Left ventricle myocardium superior (tissue), 1 donor: ENCODE data around the gene SUGCT. TPM values are rescaled to one million over a fixed set of nuclear protein-coding genes. Genes with fewer than 3 reads are reported as not detected.

ENCODE experiments used
- ATAC-seq: fragments of 200-7000 bp; cut with Tn5 transposase; one replicate; pipeline ENCODE4 v1.9.1; 2020; ENCODE audit warnings: mild to moderate bottlenecking, moderate library complexity
- DNase-seq: peaks from one replicate; pipeline ENCODE4 v3.0.0-alpha.2; 2020
- intact Hi-C: fragments of 100-400 bp; cut with micrococcal nuclease; formaldehyde crosslinking; loops from one replicate; pipeline ENCODE4 v1.11.0; 2022
- total RNA-seq: library from RNA; stranded (reverse); fragmentation: NEBNext Ultra II Directional; extraction: Animal tissue kit (Norgen Biotek cat#: 25700); gene quantifications from one replicate; pipeline ENCODE4 v1.2.1, GENCODE V29; 2021
- donor health status: DM: no; HTN: yes; CAD: no; lungs with severe emphysema.

SUGCT gene
- total RNA-seq, 1 donor from 2014 or later: 6.8 TPM

GRCh38 chr7:40840990-40841389 lies 706.2 kb downstream of the SUGCT start:
- ATAC-seq (no peak), DNase-seq (no peak)
- intact Hi-C loops: no loop called here

DNA sequence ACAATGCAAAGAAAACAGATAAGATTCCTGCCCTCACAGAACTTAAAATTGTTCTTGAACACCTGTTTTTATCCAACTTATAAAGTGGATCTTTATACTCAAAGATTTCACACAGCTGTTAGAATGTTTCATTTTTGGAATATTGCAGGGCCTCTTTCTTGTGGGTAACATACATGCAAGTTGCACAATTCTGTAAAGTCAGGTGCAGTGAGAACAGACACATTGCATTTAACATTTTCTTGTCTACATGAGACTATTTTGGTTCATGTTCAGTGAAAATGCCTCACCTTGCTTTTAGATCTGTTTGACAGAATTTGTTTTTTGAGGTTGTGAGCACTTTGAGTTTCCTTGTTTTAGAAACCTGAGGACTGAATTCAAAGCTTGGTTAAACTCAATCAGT lies 707.8 kb downstream of the SUGCT start:
- DNase-seq (no peak), ATAC-seq (no peak)
- intact Hi-C loops: no loop called here

GRCh38 chr7:40843338-40843985 lies 708.7 kb downstream of the SUGCT start:
- intact Hi-C loops: no loop called here
- no peak for ATAC-seq
- no peak for DNase-seq

GRCh38 chr7:40845943-40846342 lies 711.1 kb downstream of the SUGCT start:
- intact Hi-C loops: no loop called here
- DNase-seq: no peak

DNA sequence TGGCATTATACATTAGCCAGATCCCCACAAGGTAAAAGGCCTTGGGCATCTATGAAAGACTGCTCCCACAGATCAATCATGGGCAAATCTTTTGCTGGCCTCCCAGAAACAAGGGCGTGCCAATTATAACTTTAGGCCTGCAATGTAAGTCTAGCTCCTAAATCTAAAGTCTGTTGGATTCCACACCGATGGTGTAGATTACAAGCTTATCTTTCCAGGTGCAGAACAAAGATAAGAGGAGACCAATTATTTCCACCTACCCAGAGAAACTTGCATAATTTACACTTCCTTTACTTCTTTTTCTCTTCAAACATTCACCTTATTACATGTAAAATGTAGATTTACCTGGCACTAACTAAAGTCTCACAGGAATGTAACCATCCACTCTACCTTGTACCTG lies 713.1 kb downstream of the SUGCT start:
- ATAC-seq (no peak), DNase-seq (no peak)
- intact Hi-C loops: no loop called here

More at GRCh38 chr7:40845943-40846342, 711.1 kb downstream of the SUGCT start:
- no peak for ATAC-seq

GRCh38 chr7:40848541-40849221 lies 713.9 kb downstream of the SUGCT start:
- intact Hi-C loops: no loop called here
- ATAC-seq (no peak), DNase-seq (no peak)

DNA sequence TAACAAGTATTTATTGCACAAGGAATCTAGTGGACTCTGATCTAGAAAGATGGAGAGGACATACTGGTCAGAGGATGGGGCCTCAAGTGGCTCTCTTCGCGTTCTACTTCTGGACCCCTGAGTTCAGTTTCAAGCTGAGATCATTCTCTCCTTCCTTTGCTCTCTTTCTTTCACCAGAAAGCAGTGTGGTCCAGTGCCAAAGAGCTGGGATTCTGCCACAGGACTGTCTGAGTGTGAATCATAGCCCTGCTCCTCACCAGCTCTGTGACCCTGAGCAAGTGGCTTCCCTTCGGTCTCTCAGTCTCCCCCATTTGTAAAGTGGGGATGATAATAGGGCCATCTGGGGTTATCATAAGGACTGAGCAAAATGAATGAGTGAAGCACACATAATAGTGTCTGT lies 715.2 kb downstream of the SUGCT start:
- DNase-seq (no peak), ATAC-seq (no peak)
- intact Hi-C loops: no loop called here

DNA sequence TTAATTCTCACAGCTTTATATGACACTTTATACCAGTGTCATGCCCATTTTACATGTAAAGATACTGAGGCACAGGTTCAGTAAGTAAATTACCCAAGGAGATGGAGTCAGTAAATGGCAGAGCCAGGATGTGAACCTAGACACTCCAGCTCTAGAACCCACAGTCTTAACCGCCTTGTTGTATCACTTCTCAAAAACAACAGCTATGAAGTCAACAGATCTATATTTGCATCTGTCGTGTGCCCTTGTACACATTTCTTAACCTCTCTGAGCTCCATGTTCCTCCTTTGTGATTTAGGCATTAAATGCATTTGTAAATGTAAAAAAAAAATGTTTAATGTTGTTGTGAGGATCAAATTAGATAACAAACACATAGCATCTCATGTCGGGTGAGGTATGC lies 716.2 kb downstream of the SUGCT start:
- DNase-seq: no peak
- no peak for ATAC-seq
- intact Hi-C loops: no loop called here

- intact Hi-C loops: no loop called here
- no peak for DNase-seq
Observed at GRCh38 chr7:40859076-40859475, 724.3 kb downstream of the SUGCT start.

GRCh38 chr7:40859965-40860543 lies 725.2 kb downstream of the SUGCT start:
- ATAC-seq: peak; percentile 32
- peak; percentile 27 for DNase-seq
- intact Hi-C loops: no loop called here

More at GRCh38 chr7:40859076-40859475, 724.3 kb downstream of the SUGCT start:
- peak; percentile 32 for ATAC-seq

GRCh38 chr7:40865441-40866233 lies 730.8 kb downstream of the SUGCT start:
- ATAC-seq (no peak), DNase-seq (no peak)
- intact Hi-C loops: no loop called here

DNA sequence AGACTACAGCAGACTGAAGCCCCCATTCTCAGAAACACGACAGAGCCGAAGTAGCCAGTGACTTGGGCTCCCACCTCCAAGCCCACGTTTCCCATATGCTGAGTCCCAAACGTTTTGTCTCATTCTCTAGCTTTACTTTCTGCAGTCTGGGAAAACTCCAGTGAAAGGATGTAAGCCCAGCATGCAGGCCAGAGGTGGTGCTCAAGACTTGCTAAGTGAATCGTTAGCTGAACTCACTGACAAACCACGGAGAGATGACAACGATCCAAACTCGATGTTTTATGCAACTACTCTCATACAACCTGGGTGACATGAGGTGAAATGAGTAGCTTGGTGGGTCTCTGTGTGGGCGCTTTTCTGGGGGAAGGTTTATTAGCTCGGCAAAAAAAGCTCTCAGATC lies 731.8 kb downstream of the SUGCT start:
- no peak for DNase-seq
- intact Hi-C loops: no loop called here
- peak; percentile 53 for ATAC-seq

DNA sequence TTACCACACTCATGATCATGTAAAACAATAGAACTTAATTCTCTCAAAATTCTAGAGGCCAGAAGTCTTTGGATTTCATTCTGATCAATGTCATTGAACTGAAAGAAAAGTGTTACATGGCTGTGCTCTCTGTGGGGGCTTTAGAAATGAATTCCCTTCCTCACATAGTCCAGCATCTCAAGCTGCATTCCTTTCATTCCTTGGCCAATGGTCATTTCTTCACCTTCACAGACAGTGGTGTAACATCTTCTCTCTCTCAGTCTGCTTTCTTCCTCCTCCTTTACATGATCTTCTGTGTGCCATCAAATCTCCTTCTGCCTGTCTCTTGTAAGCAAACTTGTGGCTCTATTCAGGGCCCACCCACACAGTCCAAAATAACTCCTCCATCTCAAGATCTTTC lies 735.3 kb downstream of the SUGCT start:
- no peak for ATAC-seq
- intact Hi-C loops: no loop called here
- no peak for DNase-seq

GRCh38 chr7:40873248-40873647 lies 738.4 kb downstream of the SUGCT start:
- intact Hi-C loops: no loop called here
- DNase-seq (no peak), ATAC-seq (no peak)

DNA sequence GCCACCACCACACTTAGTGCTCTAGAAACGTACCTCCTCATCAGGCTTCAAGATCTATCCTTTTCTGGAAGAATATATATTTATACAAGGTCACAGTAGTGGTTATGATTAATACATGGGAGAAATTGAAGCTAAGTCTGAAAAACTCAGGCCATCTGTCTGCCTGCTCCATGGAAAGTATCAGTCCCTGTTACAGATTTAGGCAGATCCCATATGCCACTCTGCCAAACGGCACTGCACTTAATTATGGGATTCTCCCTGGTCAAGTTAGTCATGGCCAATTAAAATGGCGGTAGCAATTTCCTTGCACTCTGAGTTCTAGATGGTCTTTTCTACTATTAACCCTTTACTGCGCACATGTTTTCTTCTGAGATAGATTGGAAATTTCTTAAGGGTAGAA lies 740.0 kb downstream of the SUGCT start:
- no peak for DNase-seq
- intact Hi-C loops: no loop called here
- ATAC-seq: no peak

GRCh38 chr7:40876601-40877000 lies 741.8 kb downstream of the SUGCT start:
- DNase-seq (no peak), ATAC-seq (no peak)
- intact Hi-C loops: no loop called here

GRCh38 chr7:40879941-40880543 lies 745.2 kb downstream of the SUGCT start:
- ATAC-seq: no peak
- intact Hi-C loops: no loop called here
- DNase-seq: no peak

DNA sequence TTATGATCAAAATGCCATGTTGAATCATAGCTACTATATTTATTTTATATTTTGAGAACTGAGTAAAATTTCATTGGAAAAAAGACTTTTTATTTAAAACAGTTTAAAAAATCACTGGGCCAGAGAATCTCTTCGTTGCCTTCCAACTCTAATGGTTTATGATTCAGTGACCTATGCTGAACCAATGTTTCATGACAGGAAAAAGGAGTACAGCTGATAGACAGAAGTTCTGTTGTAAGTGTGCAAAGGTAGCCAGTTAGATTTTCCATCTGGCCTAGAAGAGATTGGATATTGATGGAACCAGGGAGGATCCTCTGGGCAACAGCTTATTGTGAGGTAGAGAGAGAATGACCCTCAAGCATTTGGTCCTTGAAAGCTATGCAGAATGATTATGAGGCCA lies 745.8 kb downstream of the SUGCT start:
- intact Hi-C loops: no loop called here
- DNase-seq: no peak
- no peak for ATAC-seq

GRCh38 chr7:40881405-40881926 lies 746.7 kb downstream of the SUGCT start:
- intact Hi-C loops: no loop called here
- ATAC-seq (no peak), DNase-seq (no peak)
